ENCODE measurements around the gene PRRC2A. TPM values are rescaled to one million over a fixed set of nuclear protein-coding genes. Genes with fewer than 3 reads are reported as not detected.

The PRRC2A gene
- total RNA-seq, 2 experiments from 2014 or later: 246 to 257 TPM

DNA sequence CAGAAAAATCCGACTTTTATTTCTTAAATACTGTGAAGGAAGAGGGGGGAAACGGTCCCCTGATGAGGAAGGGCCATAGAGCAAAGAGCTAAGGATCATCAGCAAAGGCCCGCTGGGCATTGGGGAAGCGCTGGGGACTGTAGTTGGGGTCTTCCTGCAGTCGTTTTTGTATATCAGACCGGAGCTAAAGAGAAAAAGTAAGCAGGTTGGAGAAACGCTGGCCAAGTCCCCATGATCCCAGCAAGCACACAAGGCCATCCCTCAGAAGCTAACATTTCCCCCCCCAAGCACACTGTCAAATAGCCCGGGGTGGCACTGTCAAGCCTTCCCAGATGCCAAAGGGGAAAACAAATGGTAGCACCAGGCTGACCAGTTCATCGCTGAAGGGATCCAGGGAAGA lies 18.5 kb downstream of the PRRC2A start:
- no peak for DNase-seq
- no peak overlapping the region for H3K4me3 Mint-ChIP-seq
- ChIA-PET CTCF (interaction anchor here (1.4 to 1.8 kb wide), 2 partner anchors 12 to 97 kb away, joined by 4 to 6 read pairs; partner anchors contain the start of gene DDX39B), POLR2A (interaction anchor here (0.5 to 2.2 kb wide), 3 partner anchors 12 to 540 kb away, joined by 3 to 10 read pairs (median 3); no protein-coding TSS in a partner anchor)
- H3K36me3 Mint-ChIP-seq: peaks cover 45% of the 10 kb centered on the region
- no peaks in the 10 kb centered on the region for H3K27me3 Mint-ChIP-seq
- peak overlapping the region; percentile 47 for H3K27ac Mint-ChIP-seq
- H3K9me3 Mint-ChIP-seq: no peaks in the 10 kb centered on the region
- peaks cover 5% of the 10 kb centered on the region for H3K4me1 Mint-ChIP-seq (ENCODE audit: low read depth)
- intact Hi-C loops (cut with micrococcal nuclease): no loop called here

DNA sequence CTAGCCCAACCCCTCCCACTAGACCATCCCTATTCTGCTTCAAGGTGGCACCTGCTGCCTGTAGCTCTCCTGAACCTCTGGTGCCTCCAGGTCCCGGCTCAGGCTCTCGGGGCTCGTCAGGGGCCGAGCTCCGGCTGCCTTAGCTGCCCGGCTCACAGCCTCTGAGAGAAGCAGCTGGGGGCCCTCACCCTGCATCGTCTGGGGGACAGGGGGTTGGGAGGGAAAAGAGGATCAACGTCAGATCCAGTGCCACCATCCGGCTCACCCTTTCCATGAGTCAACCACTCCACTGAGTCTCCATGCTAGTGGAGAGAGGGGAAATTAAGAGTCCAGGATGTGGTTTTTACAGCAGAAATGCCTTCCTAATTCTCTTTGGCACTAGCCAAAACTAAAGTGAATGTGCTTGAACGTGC lies 18.9 kb downstream of the PRRC2A start:
- Mint-ChIP-seq H3K27ac (peak overlapping the region; percentile 81), H3K36me3 (peaks cover 44% of the 10 kb centered on the region), H3K4me3 (no peak overlapping the region), H3K9me3 (no peaks in the 10 kb centered on the region), H3K4me1 (ENCODE audit: low read depth) (peaks cover 5% of the 10 kb centered on the region), H3K27me3 (no peaks in the 10 kb centered on the region)
- CTCF ChIA-PET: interaction anchor here (1.4 to 1.8 kb wide), 2 partner anchors 12 to 98 kb away, joined by 4 to 6 read pairs; partner anchors contain the start of gene DDX39B
- peak; percentile 62 for DNase-seq
- POLR2A ChIA-PET: interaction anchor here (0.5 to 2.2 kb wide), 4 partner anchors 8 to 539 kb away, joined by 3 to 10 read pairs (median 3); no protein-coding TSS in a partner anchor
- intact Hi-C loops (cut with micrococcal nuclease): no loop called here

DNA sequence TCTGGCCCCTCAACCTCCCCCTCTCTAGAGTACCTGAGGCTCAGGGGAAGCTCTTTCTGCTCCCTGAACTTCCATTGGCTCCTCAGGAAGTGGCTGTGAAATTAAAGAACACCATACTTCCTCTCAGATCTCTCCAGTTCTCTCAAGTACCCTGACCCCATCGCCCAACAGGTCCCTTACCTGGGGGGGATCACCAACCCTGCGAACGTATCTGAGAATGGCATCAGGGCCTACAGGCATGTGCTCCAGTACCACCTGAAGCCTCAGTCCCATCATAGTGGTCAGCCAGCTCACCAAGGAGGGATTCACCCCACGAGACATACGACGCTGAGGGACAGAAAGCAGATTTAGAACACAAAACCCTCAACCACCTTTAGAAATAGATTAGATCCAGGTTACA lies 20.1 kb downstream of the PRRC2A start:
- peak overlapping the region; percentile 34 for H3K27ac Mint-ChIP-seq
- DNase-seq: no peak
- ChIA-PET POLR2A (interaction anchor here (2.2 kb wide), 1 partner anchor 11 kb away, joined by 10 read pairs; no protein-coding TSS in a partner anchor), CTCF (no interaction called here)
- H3K4me3 Mint-ChIP-seq: no peak overlapping the region
- intact Hi-C loops (cut with micrococcal nuclease): no loop called here
- H3K36me3 Mint-ChIP-seq: peaks cover 51% of the 10 kb centered on the region
- H3K27me3 Mint-ChIP-seq: no peaks in the 10 kb centered on the region
- no peaks in the 10 kb centered on the region for H3K9me3 Mint-ChIP-seq
- H3K4me1 Mint-ChIP-seq (ENCODE audit: low read depth): peaks cover 5% of the 10 kb centered on the region

DNA sequence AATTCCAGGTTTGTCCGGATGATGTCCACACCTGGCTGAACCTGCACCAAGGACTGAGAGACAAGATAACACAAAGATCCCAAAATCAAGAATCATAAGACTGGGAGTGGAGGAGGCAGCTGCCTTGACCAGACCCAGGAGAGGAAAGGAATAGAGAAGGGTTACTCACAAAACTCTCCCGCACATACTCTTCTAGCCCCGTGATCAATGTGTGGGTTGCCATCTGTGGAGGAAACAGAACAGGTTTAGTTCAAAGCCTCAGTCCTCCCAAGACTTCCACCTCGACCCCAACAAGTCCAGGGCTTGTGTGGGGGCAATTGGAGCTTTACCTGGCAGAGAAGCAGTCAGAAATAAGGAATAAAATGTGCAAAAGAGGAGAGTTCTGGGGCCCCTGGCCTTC lies 20.9 kb downstream of the PRRC2A start:
- Mint-ChIP-seq H3K4me3 (no peak overlapping the region), H3K9me3 (no peaks in the 10 kb centered on the region), H3K27me3 (no peaks in the 10 kb centered on the region), H3K36me3 (peaks cover 45% of the 10 kb centered on the region), H3K4me1 (ENCODE audit: low read depth) (peaks cover 5% of the 10 kb centered on the region), H3K27ac (peak overlapping the region; percentile 25)
- POLR2A ChIA-PET: no interaction called here
- intact Hi-C loops (cut with micrococcal nuclease): no loop called here
- no peak for DNase-seq
- CTCF ChIA-PET: no interaction called here

DNA sequence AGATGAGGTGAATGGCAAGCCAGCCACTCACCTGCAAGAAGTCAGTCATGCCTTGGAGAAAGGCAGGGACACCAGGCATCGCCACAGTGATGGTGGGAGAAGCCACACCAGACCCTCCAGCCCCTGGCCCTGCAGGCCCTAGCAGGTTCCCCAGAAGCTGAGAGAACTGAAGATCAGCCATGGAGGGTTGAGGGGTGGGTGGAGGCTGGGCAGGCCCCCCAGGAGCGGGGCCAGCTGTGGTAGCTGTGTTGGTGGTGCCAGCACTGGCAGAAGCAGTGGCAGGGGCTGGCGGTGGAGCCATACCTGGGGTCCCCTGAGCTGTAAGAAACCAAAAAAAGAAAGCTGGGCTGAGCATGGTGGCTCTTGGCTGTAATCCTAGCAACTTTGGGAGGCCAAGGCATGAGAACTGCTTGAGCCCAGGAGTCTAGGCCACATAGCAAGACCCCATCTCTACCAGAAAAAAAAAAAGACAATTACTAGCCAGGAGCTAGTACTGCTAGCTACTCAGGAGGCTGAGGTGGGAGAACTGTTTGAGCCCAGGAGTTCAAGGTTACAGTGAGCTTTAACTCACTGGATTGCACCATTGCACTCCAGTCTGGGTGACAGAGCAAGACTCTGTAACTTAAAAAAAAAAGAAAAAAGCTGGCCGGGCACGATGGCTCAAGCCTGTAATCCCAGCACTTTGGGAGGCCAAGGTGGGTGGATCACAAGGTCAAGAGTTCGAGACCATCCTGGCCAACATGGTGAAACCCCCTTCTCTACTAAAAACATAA lies 22.5 kb downstream of the PRRC2A start:
- no peak for DNase-seq
- ChIA-PET POLR2A (interaction anchor here (0.6 kb wide), 1 partner anchor 78 kb away, joined by 3 read pairs; no protein-coding TSS in a partner anchor), CTCF (interaction anchor here (0.7 to 1.4 kb wide), 2 partner anchors 46 to 47 kb away, joined by 3 read pairs; no protein-coding TSS in a partner anchor)
- intact Hi-C loops (cut with micrococcal nuclease): no loop called here
- Mint-ChIP-seq H3K36me3 (peaks cover 45% of the 10 kb centered on the region), H3K9me3 (no peaks in the 10 kb centered on the region), H3K27me3 (no peaks in the 10 kb centered on the region), H3K4me3 (no peak overlapping the region), H3K4me1 (ENCODE audit: low read depth) (peaks cover 5% of the 10 kb centered on the region), H3K27ac (peak overlapping the region; percentile 25)

DNA sequence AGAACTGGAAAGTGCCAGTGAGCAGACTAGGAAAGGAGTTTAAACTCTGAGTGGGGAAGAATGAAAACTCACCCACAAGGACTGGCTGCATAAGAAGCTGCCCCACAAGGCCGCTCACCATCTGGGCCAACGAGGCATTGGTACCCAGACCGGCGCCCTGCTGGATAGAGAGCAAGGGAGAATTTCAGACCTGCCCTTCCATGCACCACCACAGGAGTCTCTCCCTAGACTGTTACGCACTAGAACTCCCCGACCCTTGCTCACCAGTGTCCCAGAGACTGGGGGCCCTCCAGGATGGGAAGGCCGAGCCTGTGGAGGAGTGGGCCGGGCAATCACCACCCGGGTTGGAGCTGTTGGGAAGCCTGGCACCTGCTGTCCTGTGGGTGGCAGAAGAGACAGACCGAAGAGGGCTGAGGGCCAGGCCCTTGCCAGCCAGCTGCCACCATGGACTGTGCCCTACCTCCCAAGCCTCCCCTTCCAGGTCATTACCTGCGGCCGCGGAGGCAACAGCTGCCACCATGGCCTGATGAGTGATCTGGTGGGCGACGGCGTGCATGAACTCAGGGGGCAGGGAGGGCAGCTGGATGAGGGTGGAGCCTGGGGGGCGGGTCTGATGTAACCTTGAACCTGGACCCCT lies 23.4 kb downstream of the PRRC2A start:
- H3K4me1 Mint-ChIP-seq (ENCODE audit: low read depth): peaks cover 8% of the 10 kb centered on the region
- POLR2A ChIA-PET: interaction anchor here (0.6 to 1.8 kb wide), 2 partner anchors 17 to 79 kb away, joined by 3 to 4 read pairs; no protein-coding TSS in a partner anchor

DNA sequence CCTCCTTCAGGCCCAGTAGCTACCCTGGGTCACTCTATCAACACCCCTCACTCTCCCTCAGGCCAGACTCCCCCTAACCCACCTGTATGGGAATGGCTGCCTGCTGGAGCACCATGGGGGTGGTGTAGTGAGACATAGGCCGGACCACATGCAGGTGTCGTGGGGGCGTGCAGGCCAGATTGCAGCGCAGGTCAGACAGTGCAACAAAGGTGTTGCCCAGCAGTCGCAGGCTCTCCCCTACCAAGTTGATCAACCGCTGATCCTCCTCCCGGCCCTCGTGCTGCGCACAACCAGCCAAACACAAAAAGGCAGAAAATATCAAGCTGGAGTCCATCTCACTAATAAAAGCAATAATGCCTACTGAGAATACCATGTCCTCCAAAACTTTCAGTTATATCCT lies 24.8 kb downstream of the PRRC2A start:
- Mint-ChIP-seq H3K4me3 (no peak overlapping the region), H3K4me1 (ENCODE audit: low read depth) (peaks cover 12% of the 10 kb centered on the region), H3K27ac (peak overlapping the region; percentile 49), H3K9me3 (no peaks in the 10 kb centered on the region), H3K27me3 (no peaks in the 10 kb centered on the region), H3K36me3 (peaks cover 51% of the 10 kb centered on the region)
- intact Hi-C loops (cut with micrococcal nuclease): no loop called here
- POLR2A ChIA-PET: interaction anchor here (1.8 kb wide), 1 partner anchor 18 kb away, joined by 4 read pairs; no protein-coding TSS in a partner anchor
- CTCF ChIA-PET: interaction anchor here (0.6 kb wide), 1 partner anchor 1719 kb away, joined by 3 read pairs; no protein-coding TSS in a partner anchor
- DNase-seq: no peak

More for the DNA sequence above, 23.4 kb downstream of the PRRC2A start:
- Mint-ChIP-seq H3K9me3 (no peaks in the 10 kb centered on the region), H3K36me3 (peaks cover 51% of the 10 kb centered on the region), H3K4me3 (no peak overlapping the region), H3K27me3 (no peaks in the 10 kb centered on the region), H3K27ac (peak overlapping the region; percentile 33)
- CTCF ChIA-PET: interaction anchor here (0.7 to 1.4 kb wide), 2 partner anchors 46 to 47 kb away, joined by 3 read pairs; no protein-coding TSS in a partner anchor
- DNase-seq: no peak
- intact Hi-C loops (cut with micrococcal nuclease): no loop called here

DNA sequence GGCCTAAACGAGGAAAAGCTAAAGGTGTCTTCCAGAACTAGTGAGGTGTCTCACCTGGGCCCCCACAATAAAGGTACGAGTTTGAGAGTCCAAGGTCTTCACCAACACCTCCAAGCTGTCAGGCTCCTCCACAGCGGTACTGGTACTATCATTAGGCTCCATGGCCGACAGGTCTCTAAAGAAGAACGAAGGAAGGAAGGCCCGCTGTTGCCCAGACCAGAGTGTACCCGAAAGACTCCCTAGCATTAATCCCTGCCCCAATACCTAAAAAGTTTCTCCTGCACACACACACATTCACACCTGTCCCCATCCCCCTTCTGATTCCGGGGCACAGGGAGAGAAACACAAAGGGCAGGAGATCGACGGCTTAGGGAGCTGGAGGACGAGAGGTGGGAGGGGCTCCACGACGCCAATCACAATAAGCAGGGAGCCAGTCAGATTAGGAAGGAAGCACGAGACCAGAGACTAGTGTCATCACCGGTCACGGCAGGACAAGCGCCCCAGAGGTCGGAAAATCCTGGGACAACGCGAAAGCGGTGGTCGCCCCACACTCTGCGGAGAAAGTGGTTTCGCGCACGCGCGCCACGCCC lies 31.2 kb downstream of the PRRC2A start:
- DNase-seq: peak; percentile 82
- Mint-ChIP-seq H3K4me1 (ENCODE audit: low read depth) (peaks cover 41% of the 10 kb centered on the region), H3K27ac (peak overlapping the region; percentile 99), H3K36me3 (peaks cover 42% of the 10 kb centered on the region), H3K4me3 (peak overlapping the region; percentile 94), H3K27me3 (no peaks in the 10 kb centered on the region), H3K9me3 (no peaks in the 10 kb centered on the region)
- ChIA-PET POLR2A (interaction anchor here (0.7 to 6.1 kb wide), 18 partner anchors 11 to 318 kb away, joined by 3 to 92 read pairs (median 4); partner anchors contain the start of genes C6orf47, CLIC1, CSNK2B and DDX39B), CTCF (interaction anchor here (0.6 to 2.2 kb wide), 11 partner anchors 10 to 211 kb away, joined by 3 to 10 read pairs (median 5); partner anchors contain the start of genes ATP6V1G2, GPANK1, HSPA1B and LSM2)
- intact Hi-C loops (cut with micrococcal nuclease): loop anchor here (1.0 to 5.0 kb wide), 7 partner anchors 9 to 159 kb away; partner anchors contain the start of genes C6orf47, DDX39B, NFKBIL1 and PRRC2A

DNA sequence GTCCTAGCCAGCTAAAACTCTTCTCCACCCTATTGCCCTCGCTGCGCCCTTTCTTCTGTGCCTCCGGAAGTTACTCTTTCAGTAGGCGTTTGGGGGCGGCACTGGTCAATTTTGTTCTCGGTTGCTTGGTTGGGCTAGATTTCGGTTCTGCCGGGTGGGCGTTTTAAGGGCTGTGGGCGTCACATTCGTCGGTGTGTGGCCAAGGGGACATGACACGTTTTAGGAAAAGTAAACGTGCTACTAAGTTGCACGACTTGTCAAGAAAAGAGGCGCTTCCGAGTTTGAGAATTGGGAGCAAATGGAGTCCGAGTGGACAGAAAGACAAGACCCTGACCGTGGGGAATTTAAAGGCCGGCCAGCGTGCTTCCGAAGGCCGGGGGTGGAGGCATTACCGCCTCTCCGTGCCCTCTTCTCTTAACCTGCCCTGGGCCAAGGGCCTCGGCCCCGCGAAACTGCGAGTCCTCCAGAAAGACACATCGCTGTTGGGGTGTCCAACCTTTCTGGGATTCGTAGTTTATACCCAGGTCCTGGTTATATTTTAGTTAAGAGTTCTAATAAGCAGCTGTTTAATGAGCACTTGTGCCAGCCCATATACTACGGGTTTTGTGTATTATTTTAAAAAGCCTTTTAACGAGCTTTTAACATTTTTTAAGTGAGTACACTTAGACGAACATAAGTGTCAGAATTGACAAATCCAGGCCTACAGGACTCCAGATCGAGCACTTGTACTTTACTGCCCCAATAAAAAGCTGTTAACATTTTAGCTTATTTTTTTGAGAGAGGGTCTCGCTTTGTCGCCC lies 32.6 kb downstream of the PRRC2A start:
- peaks cover 41% of the 10 kb centered on the region for H3K36me3 Mint-ChIP-seq
- H3K27ac Mint-ChIP-seq: peak overlapping the region; percentile 99
- peak; percentile 92 for DNase-seq
- intact Hi-C loops (cut with micrococcal nuclease): loop anchor here (1.0 to 5.0 kb wide), 7 partner anchors 7 to 161 kb away; partner anchors contain the start of genes C6orf47, DDX39B, NFKBIL1 and PRRC2A
- H3K4me1 Mint-ChIP-seq (ENCODE audit: low read depth): peaks cover 54% of the 10 kb centered on the region
- ChIA-PET POLR2A (interaction anchor here (0.7 to 6.1 kb wide), 12 partner anchors 10 to 317 kb away, joined by 3 to 92 read pairs (median 4); partner anchors contain the start of genes ABHD16A, C6orf47, CSNK2B and DDX39B), CTCF (interaction anchor here (0.7 to 2.3 kb wide), 7 partner anchors 8 to 174 kb away, joined by 3 to 10 read pairs (median 5); partner anchors contain the start of genes DDX39B, GPANK1 and HSPA1B)
- peak overlapping the region; percentile 94 for H3K4me3 Mint-ChIP-seq
- no peaks in the 10 kb centered on the region for H3K9me3 Mint-ChIP-seq
- H3K27me3 Mint-ChIP-seq: no peaks in the 10 kb centered on the region

DNA sequence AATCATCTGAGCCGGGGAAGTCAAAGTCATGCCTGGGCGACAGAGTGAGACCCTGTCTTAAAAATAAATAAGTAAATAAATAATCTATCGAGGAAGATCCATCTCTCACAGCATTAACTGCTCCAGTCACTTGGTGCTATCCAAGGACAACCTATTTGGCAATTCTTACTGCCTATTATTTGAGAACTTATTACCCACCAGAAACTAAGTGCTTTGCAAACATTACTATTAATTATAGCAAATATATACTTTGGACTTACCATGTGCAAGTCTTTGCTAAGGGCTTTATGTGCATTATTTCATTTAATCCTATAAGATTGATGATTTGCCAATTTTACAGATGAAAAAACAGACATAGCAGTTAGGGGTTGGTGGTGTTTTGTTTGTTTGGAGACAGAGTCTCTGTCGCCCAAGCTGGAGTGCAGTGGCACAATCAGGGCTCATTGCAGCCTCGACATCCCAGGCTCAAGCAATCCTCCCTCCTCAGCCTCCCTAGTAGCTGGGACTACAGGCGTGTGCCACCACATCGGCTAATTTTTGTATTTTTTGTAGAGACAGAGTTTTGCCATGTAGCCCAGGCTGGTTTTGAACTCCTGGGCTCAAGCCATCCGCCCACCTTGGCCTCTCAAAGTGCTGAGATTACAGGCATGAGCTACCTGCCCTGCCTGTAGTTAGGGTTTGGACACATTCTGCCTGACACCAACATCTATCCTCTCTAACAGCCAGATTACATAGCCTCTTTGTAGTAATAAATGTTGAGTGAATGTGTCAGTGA lies 34.2 kb downstream of the PRRC2A start:
- Mint-ChIP-seq H3K36me3 (peaks cover 35% of the 10 kb centered on the region), H3K27ac (no peak overlapping the region), H3K27me3 (no peaks in the 10 kb centered on the region), H3K4me3 (no peak overlapping the region), H3K9me3 (no peaks in the 10 kb centered on the region), H3K4me1 (ENCODE audit: low read depth) (peaks cover 61% of the 10 kb centered on the region)
- CTCF ChIA-PET: interaction anchor here (1.2 to 2.3 kb wide), 3 partner anchors 10 to 109 kb away, joined by 3 to 8 read pairs (median 4); partner anchors contain the start of genes ATP6V1G2, GPANK1 and LTB
- intact Hi-C loops (cut with micrococcal nuclease): loop anchor here (5.0 kb wide), 1 partner anchor 162 kb away; no protein-coding TSS in a partner anchor
- POLR2A ChIA-PET: interaction anchor here (1.0 to 6.1 kb wide), 2 partner anchors 8 to 180 kb away, joined by 5 to 92 read pairs; partner anchors contain the start of genes C6orf47, CSNK2B and GPANK1
- DNase-seq: no peak

All from activated CD4-positive, alpha-beta memory T cell treated with anti-CD3 and anti-CD28 coated beads for 36 hours (primary cell).